Fibroblast of skin of right quadriceps (primary cell): Measurements from ENCODE around the gene VAMP4.
"Not testable (repeated sequence)": the region's sequence is repeated elsewhere in the genome, so short reads cannot be mapped to it uniquely, and the experiment has no call there.

ENCODE experiments used
- DNase-seq: peaks from one replicate; pipeline ENCODE4 v3.0.0-alpha.2; 2013

The VAMP4 gene

GRCh38 chr1:171748651-171749050 is 6.8 kb upstream of the VAMP4 start:
- no peak for DNase-seq

DNA sequence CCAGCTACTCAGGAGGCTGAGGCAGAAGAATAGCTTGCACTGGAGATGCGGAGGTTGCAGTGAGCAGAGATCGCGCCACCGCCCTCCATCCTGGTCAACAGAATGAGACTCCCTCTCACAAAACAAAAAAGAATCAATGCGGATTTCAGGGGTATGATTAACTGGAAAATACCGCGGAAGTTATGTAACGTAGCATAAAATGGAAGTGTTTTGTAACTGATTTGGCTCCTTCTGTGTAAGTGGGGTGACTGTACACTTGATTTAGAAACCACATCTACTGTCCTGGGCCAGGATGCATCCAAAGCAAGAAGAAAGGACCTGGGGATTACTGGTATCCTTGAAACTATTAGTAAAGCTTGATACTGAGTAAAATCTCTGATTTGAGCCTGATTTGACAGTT is 3.1 kb upstream of the VAMP4 start:
- no peak for DNase-seq

DNA sequence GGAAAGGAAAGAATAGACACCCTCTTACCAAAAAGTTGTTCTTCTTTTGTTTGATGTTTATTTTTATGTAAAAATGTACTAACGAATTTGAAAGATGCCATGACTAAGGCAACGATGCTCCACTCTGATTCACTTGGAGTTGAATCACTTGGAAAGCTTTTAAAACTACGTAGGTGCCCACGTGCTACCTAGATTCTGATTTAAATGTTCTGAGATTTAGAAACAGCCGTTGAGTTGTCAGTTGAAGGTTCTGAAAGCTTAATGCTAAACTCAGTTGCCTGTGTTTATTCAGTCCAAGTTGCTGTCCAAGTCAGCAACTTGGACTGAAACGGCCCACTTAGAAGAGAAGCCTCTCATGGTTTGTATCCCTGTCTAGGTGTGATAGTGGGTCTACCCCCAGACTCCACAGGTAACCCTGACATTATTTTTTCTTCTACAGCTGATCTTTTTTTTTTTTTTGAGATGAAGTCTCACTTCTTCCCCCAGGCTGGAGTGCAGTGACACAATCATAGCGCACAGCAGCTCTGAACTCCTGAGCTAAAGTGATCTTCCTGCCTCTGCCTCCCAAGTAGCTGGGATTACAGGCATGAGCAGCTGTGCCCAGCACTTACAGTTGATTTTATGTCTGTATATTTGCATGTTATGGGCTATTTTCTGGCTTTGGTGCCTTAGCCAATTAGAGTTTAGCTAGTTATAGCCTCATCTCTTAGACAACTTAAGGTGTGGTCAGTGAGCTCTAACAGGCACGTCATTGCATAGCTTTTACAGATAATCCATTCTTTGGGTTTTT is 1.4 kb upstream of the VAMP4 start:
- DNase-seq = peak; percentile 70

DNA sequence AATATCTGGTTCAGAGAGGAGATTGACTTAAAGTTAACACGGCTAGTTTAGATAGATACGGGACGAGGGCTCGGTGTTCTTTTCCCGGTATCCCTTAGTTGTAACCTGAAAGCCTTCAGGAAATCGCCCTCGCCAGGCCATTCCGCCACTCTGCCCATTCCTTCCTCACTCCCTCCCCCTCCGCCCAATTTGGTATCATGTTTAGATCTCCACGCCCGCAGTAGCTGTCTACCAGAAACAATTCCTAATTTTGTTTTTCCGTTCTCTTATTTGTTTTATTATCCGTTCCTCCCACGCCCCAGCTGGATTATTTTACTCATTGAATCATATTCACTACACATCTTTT is 685 bp upstream of the VAMP4 start:
- peak; percentile 46 for DNase-seq

GRCh38 chr1:171740987-171741871 is 636 bp downstream of the VAMP4 start:
- DNase-seq = peak; percentile 20

- peak; percentile 24 for DNase-seq
Observed at GRCh38 chr1:171740356-171740863, 1.5 kb downstream of the VAMP4 start.

DNA sequence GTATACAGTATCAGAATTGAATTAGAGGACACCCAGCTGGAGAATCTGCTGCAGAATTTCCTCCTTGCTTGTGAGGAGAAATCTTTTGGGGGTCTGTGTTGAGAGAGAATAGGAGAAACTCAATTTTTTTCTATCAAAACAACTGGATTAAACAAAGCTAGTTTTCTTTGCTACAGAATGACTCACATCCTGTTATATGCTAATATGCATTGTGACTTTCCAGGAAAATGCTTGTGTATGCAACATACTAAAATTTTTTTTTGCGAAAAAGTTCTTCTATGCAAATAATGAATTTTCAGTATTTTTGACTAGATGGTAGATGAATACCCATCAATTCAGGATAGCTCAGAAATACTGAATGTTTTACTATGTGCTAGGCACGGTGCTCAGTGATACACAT is 2.2 kb downstream of the VAMP4 start:
- peak; percentile 29 for DNase-seq

- DNase-seq = peak; percentile 80
Observed at GRCh38 chr1:171738911-171739310, 3.0 kb downstream of the VAMP4 start.

GRCh38 chr1:171736196-171736595 is 5.7 kb downstream of the VAMP4 start:
- DNase-seq = no peak

GRCh38 chr1:171730052-171730451 is 11.8 kb downstream of the VAMP4 start:
- no peak for DNase-seq

GRCh38 chr1:171727778-171728177 is 14.1 kb downstream of the VAMP4 start:
- DNase-seq = no peak

DNA sequence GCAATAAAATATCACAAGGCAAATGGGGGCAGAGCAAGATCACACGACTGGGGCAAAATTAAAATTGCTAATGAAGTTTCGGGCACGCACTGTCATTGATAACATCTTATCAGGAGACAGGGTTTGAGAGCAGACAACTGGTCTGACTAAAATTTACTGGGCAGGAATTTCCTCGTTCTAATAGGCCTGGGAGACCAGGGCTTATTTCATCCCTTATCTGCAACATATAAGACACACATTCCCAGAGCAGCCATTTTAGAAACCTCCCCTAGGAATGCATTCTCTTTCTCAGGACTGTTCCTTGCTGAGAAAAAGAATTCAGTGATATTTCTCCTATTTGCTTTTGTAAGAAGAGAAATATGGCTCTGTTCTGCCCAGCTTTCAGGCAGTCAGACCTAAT is 18.7 kb downstream of the VAMP4 start:
- not testable (repeated sequence) for DNase-seq

DNA sequence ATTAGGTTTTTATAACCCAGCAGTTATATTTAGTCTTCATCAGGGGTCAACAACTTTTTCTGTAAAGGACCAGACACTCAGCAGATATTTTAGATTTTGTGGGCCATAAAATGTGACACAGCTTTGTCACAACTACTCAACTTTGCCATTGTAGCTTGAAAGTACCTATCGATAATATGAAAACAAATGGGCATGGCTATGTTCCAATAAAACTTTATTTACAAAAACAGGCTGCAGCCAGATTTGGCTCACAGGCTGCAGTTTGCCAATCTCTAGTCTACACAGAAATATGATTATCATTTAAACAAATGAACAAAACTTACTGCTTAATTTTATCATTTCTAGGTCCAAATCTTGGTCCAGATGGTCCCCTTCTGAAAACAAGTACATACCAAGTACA is 23.0 kb downstream of the VAMP4 start:
- no peak for DNase-seq

DNA sequence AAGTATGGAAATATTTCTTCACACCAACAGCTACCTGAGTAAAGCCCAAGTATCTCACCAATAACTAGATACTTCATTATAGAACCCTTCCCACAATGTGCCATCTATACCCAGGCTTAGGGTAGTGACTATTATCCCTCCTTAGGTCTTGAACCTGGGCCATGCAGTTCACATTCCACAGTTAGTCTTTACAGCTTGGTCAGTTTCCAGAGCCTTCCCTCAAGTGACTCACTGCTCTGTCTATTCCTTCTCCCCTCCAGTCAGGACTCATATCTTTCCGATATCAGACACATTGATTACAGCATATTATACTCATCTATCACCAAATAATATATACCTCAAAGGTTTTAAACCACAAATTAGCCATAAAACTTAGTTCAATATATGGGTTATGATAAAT is 23.6 kb downstream of the VAMP4 start:
- no peak for DNase-seq

DNA sequence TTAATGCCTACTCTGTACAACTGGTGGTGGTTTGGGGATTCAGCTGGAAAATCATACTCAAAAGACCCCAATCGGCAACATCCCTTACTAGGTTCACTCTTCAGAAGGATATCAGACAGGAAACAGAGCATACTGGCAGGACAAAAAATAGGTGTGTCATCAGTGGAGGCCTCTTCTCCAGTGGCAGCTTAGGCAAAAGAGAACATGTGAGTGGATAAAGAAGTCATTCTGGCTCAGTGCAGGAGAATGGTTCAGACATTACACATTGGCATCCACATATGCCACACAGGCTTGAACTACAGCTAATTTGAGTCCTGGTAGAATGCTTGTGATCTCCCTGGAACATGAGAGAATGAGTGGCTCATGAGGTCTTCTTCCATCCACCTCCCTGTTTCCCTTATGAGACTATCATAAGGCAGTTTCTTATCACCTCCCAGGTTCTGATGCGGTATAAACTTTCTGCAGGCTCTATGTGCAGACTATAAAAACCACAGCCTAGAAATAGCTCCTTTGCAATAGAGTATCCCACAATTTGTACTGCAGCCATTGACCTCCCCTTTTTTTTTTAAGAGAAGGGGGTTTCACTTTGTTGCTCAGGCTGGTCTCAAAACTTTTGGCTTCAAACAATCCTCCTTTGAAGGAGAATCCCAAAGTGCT is 24.7 kb downstream of the VAMP4 start:
- no peak for DNase-seq

GRCh38 chr1:171716616-171717015 is 25.2 kb downstream of the VAMP4 start:
- no peak for DNase-seq

DNA sequence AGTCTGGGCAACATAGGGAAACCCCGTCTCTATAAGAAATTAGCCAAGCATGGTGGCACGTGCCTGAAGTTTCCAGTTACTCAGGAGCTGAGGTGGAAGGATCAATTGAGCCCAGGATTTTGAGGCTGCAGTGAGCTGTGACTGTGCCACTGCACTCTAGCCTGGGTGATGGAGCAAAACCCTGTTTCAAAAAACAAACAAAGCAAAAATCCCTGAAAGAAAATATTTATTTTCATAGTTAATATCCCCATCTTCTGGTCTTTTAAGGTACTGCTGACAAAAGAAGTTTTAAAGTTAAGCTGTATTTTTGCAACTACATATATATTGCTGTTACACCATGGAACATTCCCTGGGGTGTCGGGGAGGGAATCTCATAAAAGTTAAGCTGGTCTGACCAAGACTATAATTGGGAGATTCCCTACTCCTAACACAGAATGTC is 26.0 kb downstream of the VAMP4 start:
- DNase-seq = no peak

GRCh38 chr1:171712341-171712740 is 29.5 kb downstream of the VAMP4 start:
- no peak for DNase-seq

DNA sequence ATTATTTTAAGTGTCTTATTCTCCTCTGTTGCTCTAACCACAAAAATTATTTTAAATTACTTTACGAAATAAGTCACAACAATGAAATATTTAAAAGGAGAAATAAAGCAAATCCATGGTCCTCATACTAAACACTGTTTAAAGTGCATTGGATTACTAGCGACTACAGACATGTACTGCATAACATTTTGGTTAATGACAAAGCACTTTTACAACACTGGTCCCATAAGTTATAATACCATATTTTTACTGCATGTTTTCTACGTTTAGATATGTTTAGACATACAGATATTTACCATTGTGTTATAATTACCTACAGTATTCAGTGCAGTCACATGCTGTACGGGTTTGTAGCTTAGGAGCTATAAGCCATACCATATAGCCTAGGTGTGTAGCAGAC is 30.2 kb downstream of the VAMP4 start:
- no peak for DNase-seq

DNA sequence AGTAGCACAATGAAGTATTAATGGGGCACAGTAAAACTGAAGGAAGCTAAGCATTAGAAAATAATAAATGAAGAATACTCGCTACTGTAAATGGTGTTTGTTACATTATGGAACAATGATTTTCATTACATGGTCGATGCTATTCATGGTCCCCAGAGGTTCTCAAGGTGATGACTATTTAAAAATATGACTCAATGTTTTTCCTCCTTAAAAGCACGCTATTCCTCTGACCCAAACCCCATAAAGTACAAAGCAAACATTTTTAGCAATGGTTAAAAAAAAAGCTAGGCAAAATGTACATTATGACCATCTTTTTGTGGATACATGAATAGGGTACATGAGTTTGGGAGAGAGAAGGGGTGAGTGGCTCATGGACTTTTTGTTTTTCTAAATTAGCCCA is 34.3 kb downstream of the VAMP4 start:
- DNase-seq = no peak

DNA sequence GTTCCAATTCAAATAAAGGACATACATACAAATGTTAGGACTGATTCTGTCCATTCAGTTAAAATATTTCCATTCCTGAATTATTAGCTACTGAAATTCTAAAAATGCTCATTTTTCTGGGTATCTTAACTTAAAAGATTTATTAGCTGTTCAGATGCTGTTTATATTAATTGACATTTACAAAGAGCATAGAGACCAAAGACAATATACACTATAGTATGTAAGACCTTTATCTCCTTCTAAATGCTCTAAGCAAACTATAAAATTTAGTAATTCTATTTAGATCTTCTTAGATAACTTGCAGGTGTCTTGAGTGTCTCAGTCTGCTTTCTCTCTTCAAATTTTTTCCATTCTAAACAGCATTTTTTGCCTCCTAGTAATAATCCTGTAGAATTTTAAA is 39.3 kb downstream of the VAMP4 start:
- DNase-seq = no peak

- DNase-seq = no peak
Observed at GRCh38 chr1:171699531-171699930, 42.3 kb downstream of the VAMP4 start.

DNA sequence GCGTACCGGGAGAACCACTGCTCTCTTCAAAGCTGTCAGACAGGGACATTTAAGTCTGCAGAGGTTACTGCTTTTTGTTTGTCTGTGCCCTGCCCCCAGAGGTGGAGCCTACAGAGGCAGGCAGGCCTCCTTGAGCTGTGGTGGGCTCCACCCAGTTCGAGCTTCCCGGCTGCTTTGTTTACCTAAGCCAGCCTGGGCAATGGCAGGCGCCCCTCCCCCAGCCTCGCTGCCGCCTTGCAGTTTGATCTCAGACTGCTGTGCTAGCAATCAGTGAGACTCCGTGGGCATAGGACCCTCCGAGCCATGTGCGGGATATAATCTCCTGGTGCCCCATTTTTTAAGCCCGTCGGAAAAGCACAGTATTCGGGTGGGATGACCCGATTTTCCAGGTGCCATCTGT is 46.1 kb downstream of the VAMP4 start:
- DNase-seq = not testable (repeated sequence)
